ENCODE results near the gene ZNF76.

ZNF76 gene

DNA sequence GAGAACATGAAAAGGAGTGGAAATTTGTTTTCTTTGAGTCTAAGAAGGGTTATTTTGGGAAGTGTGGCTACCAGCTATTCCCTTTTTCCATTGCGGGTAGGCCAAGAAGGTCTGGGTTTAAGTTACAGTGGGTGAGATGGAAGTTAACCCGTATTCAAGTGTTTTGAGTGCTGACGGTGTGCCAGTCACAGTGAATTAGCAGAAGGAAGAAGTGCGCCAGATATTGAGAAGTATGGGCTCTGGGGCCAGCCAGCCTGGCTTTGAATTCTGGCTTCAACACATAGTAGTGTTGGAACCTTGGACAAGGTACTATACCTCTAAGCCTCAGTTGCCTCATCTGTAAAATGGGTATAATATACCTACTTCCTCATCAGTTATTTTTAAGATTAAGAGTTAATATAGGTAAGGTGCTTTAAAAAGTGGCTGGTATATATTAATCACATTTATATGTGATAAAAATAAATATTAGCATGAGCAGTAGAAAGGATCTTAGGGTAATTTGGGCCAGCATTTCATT is 16.3 kb downstream of the ZNF76 start:
- no peak for DNase-seq (ENCODE audit: low read depth, low spot score)
- no peak overlapping the region for H3K4me3 ChIP-seq (ENCODE audit: low read depth, low read length)
- ChIA-PET POLR2A (no interaction called here), CTCF (interaction anchor here (1.3 to 1.6 kb wide), 2 partner anchors 35 to 43 kb away, joined by 3 to 4 read pairs; no protein-coding TSS in a partner anchor)
- TF ChIP-seq, protein P1, sequence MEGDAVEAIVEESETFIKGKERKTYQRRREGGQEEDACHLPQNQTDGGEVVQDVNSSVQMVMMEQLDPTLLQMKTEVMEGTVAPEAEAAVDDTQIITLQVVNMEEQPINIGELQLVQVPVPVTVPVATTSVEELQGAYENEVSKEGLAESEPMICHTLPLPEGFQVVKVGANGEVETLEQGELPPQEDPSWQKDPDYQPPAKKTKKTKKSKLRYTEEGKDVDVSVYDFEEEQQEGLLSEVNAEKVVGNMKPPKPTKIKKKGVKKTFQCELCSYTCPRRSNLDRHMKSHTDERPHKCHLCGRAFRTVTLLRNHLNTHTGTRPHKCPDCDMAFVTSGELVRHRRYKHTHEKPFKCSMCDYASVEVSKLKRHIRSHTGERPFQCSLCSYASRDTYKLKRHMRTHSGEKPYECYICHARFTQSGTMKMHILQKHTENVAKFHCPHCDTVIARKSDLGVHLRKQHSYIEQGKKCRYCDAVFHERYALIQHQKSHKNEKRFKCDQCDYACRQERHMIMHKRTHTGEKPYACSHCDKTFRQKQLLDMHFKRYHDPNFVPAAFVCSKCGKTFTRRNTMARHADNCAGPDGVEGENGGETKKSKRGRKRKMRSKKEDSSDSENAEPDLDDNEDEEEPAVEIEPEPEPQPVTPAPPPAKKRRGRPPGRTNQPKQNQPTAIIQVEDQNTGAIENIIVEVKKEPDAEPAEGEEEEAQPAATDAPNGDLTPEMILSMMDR (IDR thresholded peaks at IDR 0.05; ENCODE audit: insufficient read depth, low read length, missing control alignments), result no peak

DNA sequence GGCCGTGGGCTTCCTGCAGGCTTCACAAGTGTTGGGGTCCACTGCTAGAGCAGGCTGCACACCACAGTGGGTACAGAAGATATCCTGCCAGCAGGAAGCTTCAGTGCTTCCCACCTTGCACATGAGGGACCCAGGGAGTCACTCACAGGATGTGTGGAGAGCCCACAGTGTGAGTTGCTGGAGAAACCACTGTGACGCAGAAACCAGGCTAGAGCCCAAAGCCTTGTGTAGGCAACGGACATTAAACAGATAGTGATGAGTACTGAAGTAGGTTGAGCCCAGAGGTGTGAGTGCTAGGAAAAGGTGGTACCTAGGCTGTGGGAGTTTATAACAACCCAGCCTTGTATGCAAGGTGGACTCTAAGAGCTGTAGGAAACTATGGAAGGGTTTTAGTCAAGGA is 19.2 kb downstream of the ZNF76 start:
- ChIA-PET POLR2A (no interaction called here), CTCF (interaction anchor here (1.0 to 1.3 kb wide), 2 partner anchors 15 to 73 kb away, joined by 3 to 5 read pairs; no protein-coding TSS in a partner anchor)
- H3K4me3 ChIP-seq (ENCODE audit: low read depth, low read length), result no peak overlapping the region
- TF ChIP-seq, protein P1 (IDR thresholded peaks at IDR 0.05; ENCODE audit: insufficient read depth, low read length, missing control alignments), result no peak
- no peak for DNase-seq (ENCODE audit: low read depth, low spot score)

DNA sequence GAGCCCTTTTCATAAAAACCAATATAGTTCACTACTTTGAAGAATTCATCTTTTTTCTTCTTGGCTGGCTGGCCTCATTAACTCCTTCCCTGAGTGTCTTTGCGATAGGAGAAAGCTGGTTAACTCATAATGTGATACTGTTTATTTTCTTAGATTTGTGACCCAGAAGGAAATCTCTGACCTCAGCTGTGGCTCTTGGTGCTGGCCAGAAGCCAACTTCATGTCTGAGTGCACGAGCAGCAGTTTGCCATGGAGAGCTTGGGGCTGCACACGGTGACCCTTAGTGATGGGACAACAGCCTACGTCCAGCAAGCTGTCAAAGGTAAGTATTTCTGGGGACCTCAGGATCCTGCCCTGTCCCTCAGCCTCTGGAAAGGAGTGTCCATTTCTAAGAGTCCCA is 21.4 kb downstream of the ZNF76 start:
- ChIA-PET CTCF (interaction anchor here (1.4 to 1.7 kb wide), 2 partner anchors 13 to 16 kb away, joined by 4 to 5 read pairs; partner anchors contain the start of gene DEF6), POLR2A (no interaction called here)
- H3K4me3 ChIP-seq (ENCODE audit: low read depth, low read length), result no peak overlapping the region
- DNase-seq (ENCODE audit: low read depth, low spot score), result no peak
- TF ChIP-seq, protein P1 (IDR thresholded peaks at IDR 0.05; ENCODE audit: insufficient read depth, low read length, missing control alignments), result no peak

DNA sequence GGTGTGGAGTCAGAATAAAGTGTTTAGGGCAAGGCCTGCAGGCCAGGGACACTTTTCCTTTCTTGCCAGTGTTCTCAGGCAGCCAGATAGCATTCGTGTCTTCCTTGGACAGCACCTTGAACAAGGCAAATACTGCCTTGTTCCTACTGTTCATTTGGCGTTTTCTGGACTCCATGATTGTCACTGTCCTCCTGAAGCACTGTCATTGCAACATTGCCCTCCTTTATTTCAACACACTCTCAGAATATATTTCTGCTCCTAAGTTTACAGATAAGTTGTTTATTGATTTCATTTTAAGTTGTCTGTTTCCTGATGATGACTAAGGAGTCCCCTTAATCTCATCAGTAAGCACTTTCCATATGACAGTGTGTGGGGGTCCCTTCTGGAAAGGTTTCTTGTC is 22.9 kb downstream of the ZNF76 start:
- H3K4me3 ChIP-seq (ENCODE audit: low read depth, low read length), result no peak overlapping the region
- ChIA-PET POLR2A (no interaction called here), CTCF (interaction anchor here (6.3 kb wide), 1 partner anchor 13 kb away, joined by 59 read pairs; the partner anchor contains the start of gene DEF6)
- TF ChIP-seq, protein P1 (IDR thresholded peaks at IDR 0.05; ENCODE audit: insufficient read depth, low read length, missing control alignments), result no peak
- DNase-seq (ENCODE audit: low read depth, low spot score), result no peak

DNA sequence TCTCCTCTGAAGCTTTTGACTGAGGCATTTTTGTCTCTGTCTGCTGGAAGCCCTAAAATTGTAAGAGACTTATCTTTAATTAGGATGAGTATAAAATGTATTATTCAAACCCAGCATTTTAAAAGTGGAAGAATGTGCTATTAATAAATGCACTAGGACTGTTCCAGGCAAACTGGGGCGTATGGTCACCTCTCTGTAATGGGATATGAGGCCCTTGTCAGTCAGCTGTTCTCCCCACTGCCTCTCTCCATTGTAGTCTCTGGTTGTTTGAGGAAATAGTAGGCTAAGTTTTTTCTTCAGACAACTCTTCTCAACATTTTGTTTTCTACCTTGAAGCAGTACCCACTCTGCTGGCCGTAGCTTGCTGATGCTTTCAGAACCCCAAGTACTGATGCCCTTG is 23.8 kb downstream of the ZNF76 start:
- no peak for DNase-seq (ENCODE audit: low read depth, low spot score)
- ChIA-PET CTCF (interaction anchor here (6.3 kb wide), 1 partner anchor 12 kb away, joined by 59 read pairs; the partner anchor contains the start of gene DEF6), POLR2A (no interaction called here)
- TF ChIP-seq, protein P1 (IDR thresholded peaks at IDR 0.05; ENCODE audit: insufficient read depth, low read length, missing control alignments), result no peak
- no peak overlapping the region for H3K4me3 ChIP-seq (ENCODE audit: low read depth, low read length)

DNA sequence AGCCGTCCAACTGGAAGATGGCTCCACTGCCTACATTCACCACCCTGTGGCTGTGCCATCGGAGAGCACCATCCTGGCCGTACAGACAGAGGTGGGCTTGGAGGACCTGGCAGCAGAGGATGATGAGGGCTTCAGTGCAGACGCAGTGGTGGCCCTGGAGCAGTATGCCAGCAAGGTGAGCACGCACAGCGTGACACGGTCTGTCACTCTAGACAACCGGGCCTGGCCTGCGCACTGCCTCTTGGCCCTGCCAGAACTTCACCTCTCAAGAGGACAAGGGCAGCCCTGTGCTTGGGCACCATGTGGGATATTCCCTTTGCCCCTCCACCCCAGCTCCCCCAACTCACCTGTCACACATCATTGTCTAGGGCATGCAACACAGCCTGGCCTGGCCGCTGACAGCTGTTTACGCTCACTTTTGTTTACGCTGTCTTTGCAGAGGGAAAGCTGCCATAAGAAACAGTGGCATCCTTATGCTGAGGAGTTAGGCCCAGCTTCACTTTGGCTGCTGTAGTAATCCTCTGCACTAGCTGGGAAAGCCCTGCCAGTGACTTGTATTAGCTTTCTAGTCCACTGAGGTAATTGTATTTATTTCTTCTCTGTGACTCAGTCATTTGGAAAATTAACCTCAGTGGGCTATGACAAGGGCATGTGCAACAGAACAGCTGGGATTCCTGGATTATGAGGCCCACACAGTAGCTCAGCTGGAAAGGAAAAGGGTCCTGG is 28.3 kb downstream of the ZNF76 start:
- TF ChIP-seq, protein P1 (IDR thresholded peaks at IDR 0.05; ENCODE audit: insufficient read depth, low read length, missing control alignments), result no peak
- ChIA-PET POLR2A (no interaction called here), CTCF (interaction anchor here (1.5 to 6.3 kb wide), 4 partner anchors 8 to 42 kb away, joined by 3 to 59 read pairs (median 6); partner anchors contain the start of gene DEF6)
- no peak overlapping the region for H3K4me3 ChIP-seq (ENCODE audit: low read depth, low read length)
- DNase-seq (ENCODE audit: low read depth, low spot score), result no peak
